IPS DF 6.9 (cell line): ENCODE measurements around the gene ZNF92.
"Not testable (repeated sequence)": the region's sequence is repeated elsewhere in the genome, so short reads cannot be mapped to it uniquely, and the experiment has no call there.

ENCODE experiments used
- DNase-seq: peaks from one replicate; pipeline ENCODE4 v3.0.0-alpha.2; 2013; ENCODE audit warnings: low read depth, low spot score
- H3K27ac ChIP-seq: one replicate; pipeline ENCODE4 v1.5.1; 2013; ENCODE audit warnings: low read length, control low read depth
- H3K27me3 ChIP-seq: 2 replicates; pipeline ENCODE4 v1.6.1; 2013; ENCODE audit warnings: mild to moderate bottlenecking, low read length; ENCODE audit not compliant: control insufficient read depth, insufficient read depth
- H3K36me3 ChIP-seq: 2 replicates; pipeline ENCODE4 v1.6.1; 2013; ENCODE audit warnings: low read length; ENCODE audit not compliant: control insufficient read depth, insufficient read depth
- H3K4me1 ChIP-seq: 2 replicates; pipeline ENCODE4 v1.6.1; 2013; ENCODE audit warnings: low read length; ENCODE audit not compliant: control insufficient read depth, insufficient read depth
- H3K4me3 ChIP-seq: 2 replicates; pipeline ENCODE4 v1.5.1; 2013; ENCODE audit warnings: mild to moderate bottlenecking, low read length
- H3K9me3 ChIP-seq: 2 replicates; pipeline ENCODE4 v1.6.1; 2013; ENCODE audit warnings: low read length, inconsistent platforms; ENCODE audit not compliant: control insufficient read depth, insufficient read depth
- WGBS: extraction: QIAGEN DNeasy Blood & Tissue Kit; methylation state at CpG from one replicate; pipeline ENCODE4 v1.1.7; 2013; ENCODE audit warnings: mixed read lengths, missing lambda C conversion rate; ENCODE audit not compliant: insufficient read length, insufficient coverage; 5-methylcytosine and 5-hydroxymethylcytosine counted together

Gene ZNF92

DNA sequence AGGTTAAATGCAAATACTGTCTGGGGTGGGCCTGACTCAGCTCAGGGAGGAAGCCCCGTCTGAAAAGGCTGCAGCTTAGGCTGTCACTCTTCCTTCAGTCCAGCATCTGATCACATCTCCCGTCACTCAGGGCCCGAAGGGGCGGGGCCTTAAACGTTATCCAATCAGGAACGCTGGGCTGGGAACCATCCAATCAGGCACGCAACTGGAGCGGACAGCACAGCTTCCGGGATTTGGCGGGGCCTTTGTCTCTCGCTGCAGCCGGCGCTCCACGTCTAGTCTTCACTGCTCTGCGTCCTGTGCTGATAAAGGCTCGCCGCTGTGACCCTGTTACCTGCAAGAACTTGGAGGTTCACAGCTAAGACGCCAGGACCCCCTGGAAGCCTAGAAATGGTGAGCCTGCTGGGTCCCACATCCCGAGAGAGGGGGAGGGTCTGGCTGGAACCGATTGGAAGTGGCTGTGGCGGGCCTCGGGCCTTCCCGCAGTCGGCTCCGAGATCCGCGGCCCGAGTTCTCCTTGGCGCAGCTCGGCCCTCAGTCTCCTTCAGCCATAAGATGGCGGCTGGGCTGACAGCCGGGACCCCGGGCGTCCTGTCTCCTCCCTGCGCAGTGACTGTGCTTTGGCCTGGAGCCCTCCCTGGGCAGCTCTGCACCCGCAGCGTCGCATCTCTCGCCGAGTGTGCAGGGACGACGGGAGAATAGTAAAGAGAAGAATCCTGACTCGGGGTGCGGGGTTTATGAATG, at the start of gene ZNF92:
ZNF92 (plus strand) TSS at position 248 of the 744 bp plus-strand sequence; CDS start at position 391, 143 bp downstream.
- no CpG with 5 or more reads among the region's 44 CpGs for WGBS
- 0 out of 2 replicates have a peak, but pooled peaks cover 2% of the 10 kb centered on the region for H3K36me3 ChIP-seq
- peak; percentile 98 for DNase-seq
- H3K4me1 ChIP-seq, result no peaks in the 10 kb centered on the region
- H3K4me3 ChIP-seq, result peak within 1 kb of the TSS; percentile 78; the same call in 1 of the 2 replicates
- H3K27ac ChIP-seq, result no peak within 1 kb of the TSS
- H3K9me3 ChIP-seq, result no peaks in the 10 kb centered on the region
- H3K27me3 ChIP-seq, result no peaks in the 10 kb centered on the region

DNA sequence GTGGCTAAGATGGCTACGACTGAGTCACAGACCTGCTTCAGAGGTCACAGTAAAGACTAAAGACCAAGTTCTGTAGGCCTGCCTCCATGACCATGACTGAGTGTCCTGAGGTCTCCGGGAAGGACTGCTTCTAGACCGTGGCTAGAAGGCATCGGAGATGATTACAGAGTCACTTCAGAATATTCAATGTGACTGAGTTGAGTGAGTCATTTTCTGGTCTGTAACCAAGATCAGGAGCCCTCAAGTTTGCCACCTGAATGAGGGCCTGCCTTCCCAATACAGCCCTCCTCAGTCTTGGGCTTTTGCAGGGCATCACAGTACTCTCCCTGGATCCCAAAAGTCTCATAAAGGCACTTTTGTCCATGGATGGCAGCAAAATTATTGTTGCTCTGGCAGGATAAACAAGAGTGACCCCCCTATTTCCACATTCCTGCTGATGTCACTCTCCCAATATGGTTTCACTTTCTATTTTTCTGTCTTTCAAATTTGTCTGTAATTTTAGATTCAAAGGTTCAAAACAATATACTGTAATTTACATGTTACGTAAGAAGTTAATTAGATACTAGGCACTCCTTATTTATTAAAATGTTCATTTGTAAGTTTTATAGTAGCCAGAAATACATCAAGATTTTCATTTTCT, 47.7 kb upstream of the ZNF92 start:
- Histone ChIP-seq H3K4me3 (no peak overlapping the region), H3K27me3 (no peaks in the 10 kb centered on the region), H3K27ac (no peak overlapping the region), H3K36me3 (peaks cover 2% of the 10 kb centered on the region; the same call in 1 of the 2 replicates), H3K9me3 (no peaks in the 10 kb centered on the region), H3K4me1 (no peaks in the 10 kb centered on the region)
- WGBS, result no CpG with 5 or more reads among the region's 5 CpGs
- no peak for DNase-seq

DNA sequence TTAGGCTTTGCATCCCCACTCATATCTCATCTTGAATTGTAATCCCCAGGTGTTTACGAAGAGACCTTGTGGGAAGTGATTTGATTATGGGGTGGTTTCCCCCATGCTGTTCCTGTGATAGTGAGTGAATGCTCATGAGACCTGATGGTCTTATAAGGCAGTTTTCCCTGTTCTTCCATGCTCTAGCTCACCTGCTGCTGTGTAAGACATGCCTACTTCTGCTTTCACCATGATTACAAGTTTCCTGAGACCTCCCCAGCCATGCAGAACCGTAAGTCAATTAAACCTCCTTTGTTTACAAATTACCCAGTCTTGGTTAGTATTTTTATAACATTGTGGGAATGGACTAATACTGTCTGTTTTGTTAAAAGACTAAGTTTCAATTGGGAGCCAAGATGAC, 35.3 kb upstream of the ZNF92 start:
- Histone ChIP-seq H3K36me3 (no peaks in the 10 kb centered on the region), H3K27ac (no peak overlapping the region), H3K27me3 (no peaks in the 10 kb centered on the region), H3K4me3 (no peak overlapping the region), H3K9me3 (no peaks in the 10 kb centered on the region), H3K4me1 (no peaks in the 10 kb centered on the region)
- DNase-seq, result no peak
- WGBS, result no CpG with 5 or more reads among the region's 2 CpGs

DNA sequence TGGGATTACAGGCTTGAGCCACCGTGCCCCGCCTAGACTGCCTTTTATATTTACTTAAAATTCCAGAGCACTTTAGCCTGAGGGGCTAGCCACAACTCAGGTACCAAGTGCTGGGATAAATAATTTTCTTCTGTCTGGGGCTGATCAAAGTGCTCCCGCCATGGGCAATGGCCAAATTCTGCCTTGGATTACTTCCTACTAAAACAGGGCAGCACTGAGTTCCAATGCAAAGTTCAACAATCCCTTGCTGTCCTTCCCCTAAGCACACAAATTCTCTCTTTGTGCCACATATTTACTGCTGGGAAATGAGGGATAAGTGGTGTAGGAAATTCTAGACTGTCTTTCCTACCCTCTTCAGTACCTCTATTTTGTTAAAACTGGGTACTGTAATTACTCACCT, 34.4 kb upstream of the ZNF92 start:
- DNase-seq, result no peak
- Histone ChIP-seq H3K4me1 (no peaks in the 10 kb centered on the region), H3K4me3 (no peak overlapping the region), H3K36me3 (no peaks in the 10 kb centered on the region), H3K27ac (no peak overlapping the region), H3K9me3 (no peaks in the 10 kb centered on the region), H3K27me3 (no peaks in the 10 kb centered on the region)
- WGBS, result no CpG with 5 or more reads among the region's 3 CpGs

DNA sequence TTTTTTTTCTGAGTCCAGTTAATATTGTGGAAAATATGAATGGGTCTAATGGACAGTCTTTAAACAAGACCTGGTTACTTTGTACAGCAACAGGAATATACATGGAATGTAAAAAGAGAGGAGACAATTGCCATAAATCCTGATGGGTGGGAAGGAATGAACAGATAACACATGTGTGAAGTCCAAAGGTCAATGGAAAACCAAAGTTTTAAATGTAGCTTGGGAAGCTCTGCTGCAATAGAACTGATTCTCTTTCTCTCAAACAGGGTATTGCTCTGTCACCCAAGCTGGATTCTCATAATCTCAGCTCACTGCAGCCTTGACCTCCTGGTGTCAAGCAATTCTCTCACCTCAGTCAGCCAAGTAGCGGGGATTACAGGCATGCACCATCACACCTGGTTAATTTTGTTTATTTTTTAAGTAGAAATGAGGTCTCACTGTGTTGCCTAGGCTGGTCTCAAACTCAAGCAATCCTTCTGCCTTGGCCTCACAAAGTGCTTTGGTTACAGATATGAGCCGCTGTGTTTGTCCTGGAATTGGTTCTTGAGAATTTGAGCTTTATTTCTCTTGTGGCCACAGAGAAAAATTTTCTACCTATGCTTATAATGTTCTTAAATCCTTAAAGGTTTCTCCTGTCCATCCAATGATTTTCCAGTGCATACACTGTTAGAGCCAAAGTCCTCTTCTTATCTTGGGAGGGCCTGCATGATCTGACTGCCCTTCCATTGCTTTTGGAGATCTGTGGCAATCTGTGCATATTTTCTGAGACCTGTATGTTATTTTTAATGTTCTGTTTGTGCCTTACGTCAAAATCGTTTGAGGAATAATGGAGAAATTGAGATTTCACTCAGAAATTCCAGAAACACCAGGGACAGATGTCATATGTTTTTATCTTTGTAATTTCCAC, 30.7 kb upstream of the ZNF92 start:
- no peak overlapping the region for H3K4me3 ChIP-seq
- H3K4me1 ChIP-seq, result no peaks in the 10 kb centered on the region
- no peaks in the 10 kb centered on the region for H3K9me3 ChIP-seq
- WGBS, result no CpG with 5 or more reads among the region's 4 CpGs
- H3K36me3 ChIP-seq, result no peaks in the 10 kb centered on the region
- DNase-seq, result no peak
- H3K27ac ChIP-seq, result no peak overlapping the region
- H3K27me3 ChIP-seq, result no peaks in the 10 kb centered on the region

DNA sequence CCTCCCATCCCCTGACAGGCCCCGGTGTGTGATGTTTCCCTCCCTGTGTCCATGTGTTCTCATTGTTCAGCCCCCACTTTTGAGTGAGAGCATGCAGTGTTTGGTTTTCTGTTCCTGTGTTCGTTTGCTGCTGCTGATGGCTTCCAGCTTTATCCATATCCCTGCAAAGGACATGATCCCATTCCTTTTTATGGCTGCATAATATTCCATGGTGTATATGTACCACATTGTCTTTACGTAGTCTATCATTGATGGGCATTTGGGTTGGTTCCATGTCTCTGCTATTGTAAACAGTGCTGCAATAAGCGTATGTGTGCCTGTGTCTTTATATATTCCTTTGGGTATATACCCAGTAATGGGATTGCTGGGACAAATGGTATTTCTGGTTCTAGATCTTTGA, 29.1 kb upstream of the ZNF92 start:
- no CpG with 5 or more reads among the region's 4 CpGs for WGBS
- H3K4me1 ChIP-seq, H3K4me3 ChIP-seq, H3K36me3 ChIP-seq, H3K27me3 ChIP-seq, DNase-seq, H3K27ac ChIP-seq, H3K9me3 ChIP-seq: not testable (repeated sequence)

DNA sequence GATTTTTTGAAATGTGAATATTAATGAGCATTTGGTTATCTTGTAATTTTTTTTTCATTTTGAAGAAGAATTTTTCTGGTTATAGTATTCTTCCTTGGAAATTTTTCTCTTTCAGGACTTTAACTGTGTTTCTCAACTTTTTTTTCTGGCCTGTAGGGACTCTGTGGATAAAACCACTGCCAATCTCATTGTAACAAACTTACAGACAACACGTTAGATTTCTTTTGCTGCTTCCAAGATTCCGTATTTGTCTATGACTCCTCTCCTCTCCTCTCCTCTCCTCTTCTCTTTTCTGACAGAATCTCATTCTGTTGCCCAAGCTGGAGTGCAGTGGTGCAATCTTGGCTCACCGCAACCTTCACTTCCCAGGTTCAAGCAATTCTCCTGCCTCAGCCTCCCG, 19.4 kb upstream of the ZNF92 start:
- no CpG with 5 or more reads among the region's 4 CpGs for WGBS
- H3K27me3 ChIP-seq, result no peaks in the 10 kb centered on the region
- H3K4me3 ChIP-seq, result no peak overlapping the region
- H3K9me3 ChIP-seq, result no peaks in the 10 kb centered on the region
- DNase-seq, result no peak
- H3K36me3 ChIP-seq, result no peaks in the 10 kb centered on the region
- no peak overlapping the region for H3K27ac ChIP-seq
- no peaks in the 10 kb centered on the region for H3K4me1 ChIP-seq

DNA sequence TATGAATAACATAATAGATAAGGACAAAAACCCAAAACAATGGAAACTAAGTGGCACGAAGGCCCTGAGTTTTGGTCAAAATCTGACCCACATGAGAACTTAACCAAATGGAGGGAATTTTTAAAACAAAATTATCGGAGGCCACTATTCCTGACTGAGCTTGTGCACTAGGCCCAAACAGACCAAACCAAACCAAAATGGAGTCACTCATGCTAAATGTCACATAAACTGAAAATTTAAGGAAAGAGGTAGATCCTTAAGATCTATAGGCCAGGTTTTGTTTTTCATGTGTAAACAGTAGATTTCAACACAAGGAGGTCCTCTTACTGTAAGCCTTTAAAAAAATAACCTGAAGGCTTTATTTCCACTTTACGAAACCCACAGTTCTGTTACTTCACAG, 3.8 kb upstream of the ZNF92 start:
- no CpG with 5 or more reads among the region's 3 CpGs for WGBS
- Histone ChIP-seq H3K9me3 (no peaks in the 10 kb centered on the region), H3K4me1 (no peaks in the 10 kb centered on the region), H3K36me3 (no peaks in the 10 kb centered on the region), H3K27ac (no peak overlapping the region), H3K27me3 (no peaks in the 10 kb centered on the region), H3K4me3 (no peak overlapping the region)
- DNase-seq, result no peak

DNA sequence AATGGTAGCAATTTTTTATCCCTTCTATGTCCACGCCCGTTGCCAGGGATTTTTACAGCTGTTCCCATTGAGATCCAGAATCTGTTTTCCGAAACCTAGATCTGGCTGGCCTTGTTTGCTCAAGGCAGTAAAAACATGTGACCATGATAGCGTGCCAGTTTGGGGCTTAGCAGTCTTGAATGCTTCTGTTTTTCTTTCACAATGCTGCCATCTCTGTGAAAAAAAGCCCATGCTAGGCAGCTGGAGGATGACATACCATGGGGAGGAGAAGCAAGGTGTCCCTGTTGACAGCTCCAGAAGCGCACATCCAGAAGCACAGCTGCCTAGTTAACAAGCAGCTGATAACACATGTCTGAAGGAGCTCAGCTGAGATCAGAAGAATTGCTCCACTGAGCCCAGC, 2.2 kb upstream of the ZNF92 start:
- Histone ChIP-seq H3K4me3 (no peak overlapping the region), H3K36me3 (0 out of 2 replicates have a peak, but pooled peaks cover 1% of the 10 kb centered on the region), H3K27me3 (no peaks in the 10 kb centered on the region), H3K27ac (no peak overlapping the region), H3K9me3 (no peaks in the 10 kb centered on the region), H3K4me1 (no peaks in the 10 kb centered on the region)
- no CpG with 5 or more reads among the region's 5 CpGs for WGBS
- DNase-seq, result no peak

DNA sequence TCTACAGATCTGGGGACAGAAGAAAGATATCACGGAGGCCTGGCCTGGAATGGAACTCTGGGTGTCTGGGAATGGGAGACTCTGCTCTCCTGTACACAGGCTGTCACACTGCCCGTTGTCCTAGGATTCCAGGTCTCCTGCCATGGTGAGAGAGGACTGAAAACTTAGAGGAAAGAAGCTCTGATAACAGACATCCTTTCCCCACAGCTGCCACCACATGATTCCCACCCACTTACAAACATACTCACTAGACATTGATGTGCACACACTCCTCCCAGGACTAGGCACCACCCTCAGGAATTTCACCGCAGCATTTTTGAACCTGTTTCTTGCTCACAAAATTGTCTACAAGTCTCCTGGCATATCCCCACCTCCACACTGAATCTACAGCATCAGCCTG, 5.7 kb downstream of the ZNF92 start:
- Histone ChIP-seq H3K9me3 (no peaks in the 10 kb centered on the region), H3K4me1 (0 out of 2 replicates have a peak, but pooled peaks cover 1% of the 10 kb centered on the region), H3K36me3 (peaks cover 2% of the 10 kb centered on the region; the same call in 1 of the 2 replicates), H3K4me3 (no peak overlapping the region), H3K27me3 (no peaks in the 10 kb centered on the region), H3K27ac (no peak overlapping the region)
- DNase-seq, result no peak
- WGBS, result no CpG with 5 or more reads among the region's 3 CpGs
